Superior temporal gyrus (tissue), 1 donor: Measurements from ENCODE around the gene CABCOCO1.
A peak's percentile ranks its signal among the peaks of the same experiment; 100 is the strongest.

Experiments
- DNase-seq: peaks from one replicate; pipeline ENCODE4 v3.0.0-alpha.2; 2016; ENCODE audit errors: extremely low spot score

The CABCOCO1 gene

GRCh38 chr10:61754587-61755550 lies 92.1 kb downstream of the CABCOCO1 start:
- no peak for DNase-seq

- no peak for DNase-seq
Observed at GRCh38 chr10:61757001-61757400, 94.3 kb downstream of the CABCOCO1 start.

- no peak for DNase-seq
Observed at GRCh38 chr10:61757525-61758397, 95.0 kb downstream of the CABCOCO1 start.

- no peak for DNase-seq
Observed at GRCh38 chr10:61758433-61758832, 95.7 kb downstream of the CABCOCO1 start.

GRCh38 chr10:61759751-61760150 lies 97.0 kb downstream of the CABCOCO1 start:
- no peak for DNase-seq

- no peak for DNase-seq
Observed at GRCh38 chr10:61760943-61761824, 98.5 kb downstream of the CABCOCO1 start.

- peak; percentile 68 for DNase-seq
Observed at GRCh38 chr10:61761825-61762217, 99.1 kb downstream of the CABCOCO1 start.

- DNase-seq = no peak
Observed at GRCh38 chr10:61763778-61764177, 101.0 kb downstream of the CABCOCO1 start.

GRCh38 chr10:61764486-61764885 lies 101.8 kb downstream of the CABCOCO1 start:
- no peak for DNase-seq

- no peak for DNase-seq
Observed at GRCh38 chr10:61765176-61766087, 102.7 kb downstream of the CABCOCO1 start.

- no peak for DNase-seq
Observed at GRCh38 chr10:61766927-61767326, 104.2 kb downstream of the CABCOCO1 start.

- DNase-seq = no peak
Observed at GRCh38 chr10:61774031-61774430, 111.3 kb downstream of the CABCOCO1 start.

GRCh38 chr10:61775111-61775510 lies 112.4 kb downstream of the CABCOCO1 start:
- DNase-seq = no peak

GRCh38 chr10:61776615-61777266 lies 114.0 kb downstream of the CABCOCO1 start:
- DNase-seq = no peak

GRCh38 chr10:61778137-61778536 lies 115.4 kb downstream of the CABCOCO1 start:
- no peak for DNase-seq

- no peak for DNase-seq
Observed at GRCh38 chr10:61779276-61779675, 116.5 kb downstream of the CABCOCO1 start.

GRCh38 chr10:61779950-61780659 lies 117.4 kb downstream of the CABCOCO1 start:
- DNase-seq = no peak

GRCh38 chr10:61780732-61781131 lies 118.0 kb downstream of the CABCOCO1 start:
- DNase-seq = no peak

GRCh38 chr10:61781969-61782403 lies 119.3 kb downstream of the CABCOCO1 start:
- no peak for DNase-seq
